B cell (primary cell): ENCODE data around the gene HS6ST2. TPM values are rescaled to one million over a fixed set of nuclear protein-coding genes. Genes with fewer than 3 reads are reported as not detected.

Experiments
- ATAC-seq: fragments of 200-7000 bp; cut with Tn5 transposase; one replicate; pipeline ENCODE4 v1.10.0; 2021; ENCODE audit warnings: low read depth, mild to moderate bottlenecking, moderate number of reproducible peaks, moderate library complexity
- CTCF ChIA-PET: fragments of 350-600 bp; sonication (Branson Sonifier 250); formaldehyde crosslinking; loops from one replicate; lab custom pipeline; 2021; ENCODE audit warnings: antibody characterized with exemption, inconsistent platforms; lab: Charles Lee
- POLR2A ChIA-PET: fragments of 350-600 bp; sonication (Branson Sonifier 250); formaldehyde crosslinking; loops from one replicate; lab custom pipeline; 2021; ENCODE audit warnings: antibody characterized with exemption; lab: Charles Lee
- DNase-seq: peaks from one replicate; pipeline ENCODE4 v3.0.0; 2013
- H2AFZ ChIP-seq: 2 replicates; pipeline ENCODE4 v1.6.1; 2012; ENCODE audit warnings: mild to moderate bottlenecking, low read depth, low read length; ENCODE audit not compliant: insufficient read depth, poor library complexity, severe bottlenecking
- H3K27ac ChIP-seq, 2 donors: 1 replicate in 1 of 2; 2 replicates in 1 of 2; pipeline ENCODE4 v1.5.1; 2012 to 2013; ENCODE audit warnings: low read length in 2 of 2, mild to moderate bottlenecking in 2 of 2, moderate library complexity in 1 of 2
- H3K27me3 ChIP-seq, 4 experiments: fragments of 200-600 bp in 1 of 4; sonication (generic) in 1 of 4; replicated peaks in 1 of 4; 1 replicate in 2 of 4; 2 replicates in 2 of 4; pipeline versions ENCODE4 v1.6.1 to v1.7.0; 2013 to 2016; ENCODE audit warnings: low read length in 3 of 4, mild to moderate bottlenecking in 2 of 4, mixed read lengths in 1 of 4, moderate library complexity in 1 of 4; ENCODE audit not compliant: insufficient read depth in 4 of 4, control insufficient read depth in 3 of 4; ENCODE audit errors: control extremely low read depth in 1 of 4
- H3K36me3 ChIP-seq, 2 experiments: replicated peaks in 1 of 2; 1 replicate in 1 of 2; 2 replicates in 1 of 2; pipeline versions ENCODE4 v1.6.1 to v1.7.1; 2013; ENCODE audit warnings: low read length in 1 of 2; ENCODE audit not compliant: insufficient read depth in 2 of 2, control insufficient read depth in 1 of 2; ENCODE audit errors: control extremely low read depth in 1 of 2, extremely low read depth in 1 of 2
- H3K4me1 ChIP-seq, 2 donors: fragments of 200-600 bp in 1 of 2; sonication (generic) in 1 of 2; 1 replicate in 1 of 2; 2 replicates in 1 of 2; pipeline versions ENCODE4 v1.5.1 to v1.6.1; 2013 to 2017; ENCODE audit warnings: low read length in 2 of 2; ENCODE audit not compliant: control insufficient read depth in 2 of 2, insufficient read depth in 2 of 2
- H3K4me2 ChIP-seq: replicated peaks from 2 replicates; pipeline ENCODE3; 2012; ENCODE audit warnings: mild to moderate bottlenecking, low read depth, low read length; ENCODE audit not compliant: poor library complexity, severe bottlenecking
- H3K4me3 ChIP-seq, 5 experiments: fragments of 200-600 bp in 1 of 5; sonication (generic) in 1 of 5; 1 replicate in 3 of 5; 2 replicates in 2 of 5; pipeline versions ENCODE4 v1.5.1 to v1.7.0; 2011 to 2016; ENCODE audit warnings: low read length in 4 of 5, mild to moderate bottlenecking in 4 of 5, low read depth in 2 of 5, control low read depth in 1 of 5, moderate library complexity in 1 of 5; ENCODE audit not compliant: insufficient read depth in 1 of 5; ENCODE audit errors: control extremely low read depth in 1 of 5, extremely low read depth in 1 of 5
- H3K79me2 ChIP-seq: fragments of 200-600 bp; sonication (generic); one replicate; pipeline ENCODE4 v1.6.0; 2016; ENCODE audit warnings: low read length; ENCODE audit not compliant: control insufficient read depth, insufficient read depth
- H3K9ac ChIP-seq: fragments of 200-600 bp; sonication (generic); 2 replicates; pipeline ENCODE4 v1.6.1; 2017; ENCODE audit warnings: mild to moderate bottlenecking, low read length, moderate library complexity
- H3K9me3 ChIP-seq, 3 donors: one replicate each; pipeline versions ENCODE4 v1.6.1 to v1.7.1; 2013; ENCODE audit warnings: low read length in 2 of 3; ENCODE audit not compliant: control insufficient read depth in 2 of 3, insufficient read depth in 1 of 3; ENCODE audit errors: control extremely low read depth in 1 of 3
- H4K20me1 ChIP-seq: 2 replicates; pipeline ENCODE4 v1.6.0; 2012; ENCODE audit warnings: mild to moderate bottlenecking, low read length; ENCODE audit not compliant: insufficient read depth, control insufficient read depth, poor library complexity, severe bottlenecking
- H3K27ac Mint-ChIP-seq: one replicate; pipeline ENCODE4 v1.8.0; 2021; ENCODE audit warnings: mixed read lengths
- H3K27me3 Mint-ChIP-seq: one replicate; pipeline ENCODE4 v1.8.0; 2021; ENCODE audit warnings: mixed read lengths
- H3K4me1 Mint-ChIP-seq: one replicate; pipeline ENCODE4 v1.8.0; 2021; ENCODE audit warnings: mixed read lengths
- H3K4me3 Mint-ChIP-seq: one replicate; pipeline ENCODE4 v1.8.0; 2021; ENCODE audit warnings: mixed read lengths
- H3K9me3 Mint-ChIP-seq: one replicate; pipeline ENCODE4 v1.8.0; 2022; ENCODE audit warnings: mixed read lengths; ENCODE audit not compliant: insufficient read depth
- EZH2 ChIP-seq: IDR thresholded peaks from 2 replicates; pipeline ENCODE4 v1.6.1; 2012; ENCODE audit warnings: borderline replicate concordance, low read depth, mild to moderate bottlenecking, moderate library complexity, low read length; ENCODE audit not compliant: insufficient read depth, poor library complexity, severe bottlenecking
- WGBS: methylation state at CpG from one replicate; pipeline ENCODE4 v1.1.5; 2013; ENCODE audit warnings: missing lambda C conversion rate; ENCODE audit not compliant: insufficient coverage; 5-methylcytosine and 5-hydroxymethylcytosine counted together
- intact Hi-C: fragments of 100-400 bp; cut with micrococcal nuclease; formaldehyde crosslinking; loops from one replicate; pipeline ENCODE4 v1.10.0; 2022
- polyA plus RNA-seq: library from polyadenylated mRNA; depleted of rRNA; stranded (reverse); fragments of >200 nt; gene quantifications from 2 replicates; pipeline ENCODE4 v1.2.3, GENCODE V29; 2012
- total RNA-seq, 2 donors: library from RNA; stranded (reverse); fragments of 120-200 nt in 1 of 2; gene quantifications; 1 replicate in 1 of 2; 2 replicates in 1 of 2; pipeline versions ENCODE4 v1.2.3 to v1.2.4, GENCODE V29; 2013 to 2022
- TF ChIP-seq, protein P1 (sequence below): fragments of 200-600 bp; IDR thresholded peaks from one replicate; pipeline ENCODE4 v1.8.0; 2022; ENCODE audit warnings: antibody characterized with exemption, mild to moderate bottlenecking

Gene HS6ST2
- total and polyA plus RNA-seq, 2 donors (not counting 1 experiment from before 2014, with no cell fraction given), result not detected

DNA sequence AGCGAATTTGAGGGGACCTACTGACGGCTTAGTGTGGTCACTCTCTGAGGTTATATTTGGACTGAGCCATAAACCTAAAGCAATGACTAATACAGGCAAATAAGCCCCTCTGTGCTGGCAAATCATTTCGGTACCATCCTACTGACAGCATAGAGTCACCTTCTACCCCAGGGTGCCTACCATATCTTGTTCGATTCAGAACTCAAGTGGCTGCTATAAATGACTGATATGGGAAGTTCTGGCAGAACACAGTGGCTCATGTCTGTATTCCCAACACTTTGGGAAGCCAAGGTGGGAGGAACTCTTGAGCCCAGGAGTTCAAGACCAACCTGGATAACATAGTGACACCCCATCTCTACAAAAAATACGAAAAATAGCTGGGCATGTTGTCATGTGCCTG is 243.5 kb downstream of the HS6ST2 start:
- Histone ChIP-seq H2AFZ (no peak overlapping the region), H3K27me3 (peaks cover 0 to 8% (median 0%) of the 10 kb centered on the region in 4 experiments), H3K4me2 (no peak overlapping the region), H3K4me3 (no peak overlapping the region), H3K9me3 (peaks cover 0 to 3% (median 3%) of the 10 kb centered on the region in 3 donors), H3K9ac (no peak overlapping the region), H3K27ac (no peak overlapping the region), H3K4me1 (no peaks in the 10 kb centered on the region), H4K20me1 (no peaks in the 10 kb centered on the region), H3K79me2 (no peaks in the 10 kb centered on the region), H3K36me3 (no peaks in the 10 kb centered on the region)
- DNase-seq, result no peak
- Mint-ChIP-seq H3K27ac (no peak overlapping the region), H3K4me1 (no peaks in the 10 kb centered on the region), H3K27me3 (peaks cover 7% of the 10 kb centered on the region), H3K9me3 (no peaks in the 10 kb centered on the region), H3K4me3 (no peak overlapping the region)
- CTCF ChIA-PET, result no interaction called here
- no peak for ATAC-seq
- no peak for TF ChIP-seq EZH2
- TF ChIP-seq, protein P1, sequence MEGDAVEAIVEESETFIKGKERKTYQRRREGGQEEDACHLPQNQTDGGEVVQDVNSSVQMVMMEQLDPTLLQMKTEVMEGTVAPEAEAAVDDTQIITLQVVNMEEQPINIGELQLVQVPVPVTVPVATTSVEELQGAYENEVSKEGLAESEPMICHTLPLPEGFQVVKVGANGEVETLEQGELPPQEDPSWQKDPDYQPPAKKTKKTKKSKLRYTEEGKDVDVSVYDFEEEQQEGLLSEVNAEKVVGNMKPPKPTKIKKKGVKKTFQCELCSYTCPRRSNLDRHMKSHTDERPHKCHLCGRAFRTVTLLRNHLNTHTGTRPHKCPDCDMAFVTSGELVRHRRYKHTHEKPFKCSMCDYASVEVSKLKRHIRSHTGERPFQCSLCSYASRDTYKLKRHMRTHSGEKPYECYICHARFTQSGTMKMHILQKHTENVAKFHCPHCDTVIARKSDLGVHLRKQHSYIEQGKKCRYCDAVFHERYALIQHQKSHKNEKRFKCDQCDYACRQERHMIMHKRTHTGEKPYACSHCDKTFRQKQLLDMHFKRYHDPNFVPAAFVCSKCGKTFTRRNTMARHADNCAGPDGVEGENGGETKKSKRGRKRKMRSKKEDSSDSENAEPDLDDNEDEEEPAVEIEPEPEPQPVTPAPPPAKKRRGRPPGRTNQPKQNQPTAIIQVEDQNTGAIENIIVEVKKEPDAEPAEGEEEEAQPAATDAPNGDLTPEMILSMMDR, result no peak
- intact Hi-C loops, result no loop called here
- POLR2A ChIA-PET, result no interaction called here
- 80% methylated on average over 1 of the region's 5 CpGs for WGBS

DNA sequence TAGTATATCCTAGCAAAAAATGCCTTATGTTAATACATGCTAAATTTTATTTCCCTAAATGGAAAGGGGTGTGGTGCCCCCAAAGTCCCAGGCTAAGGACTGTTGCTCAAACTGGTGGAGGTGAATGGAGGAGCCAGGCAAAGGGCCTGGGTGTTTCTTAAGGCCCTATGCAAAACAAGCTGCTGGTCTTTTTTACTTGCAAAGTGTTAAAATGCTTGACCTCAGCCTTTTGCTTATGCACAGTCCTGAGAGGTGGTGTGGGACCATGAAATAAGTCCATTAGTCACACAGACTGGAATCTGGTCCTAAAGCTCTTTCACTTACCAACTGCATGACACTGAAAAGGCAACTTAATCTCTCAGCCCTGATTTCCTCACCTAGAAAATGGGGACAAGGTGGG is 246.1 kb downstream of the HS6ST2 start:
- ChIA-PET CTCF (interaction anchor here (0.9 kb wide), 1 partner anchor 13 kb away, joined by 3 read pairs; no protein-coding TSS in a partner anchor), POLR2A (no interaction called here)
- Histone ChIP-seq H3K36me3 (no peaks in the 10 kb centered on the region), H2AFZ (no peak overlapping the region), H3K27ac (no peak overlapping the region), H3K9ac (no peak overlapping the region), H3K79me2 (no peaks in the 10 kb centered on the region), H3K4me2 (no peak overlapping the region), H3K4me3 (no peak overlapping the region), H3K27me3 (no peaks in the 10 kb centered on the region), H3K9me3 (no peaks in the 10 kb centered on the region), H3K4me1 (no peaks in the 10 kb centered on the region), H4K20me1 (no peaks in the 10 kb centered on the region)
- Mint-ChIP-seq H3K4me3 (no peak overlapping the region), H3K4me1 (no peaks in the 10 kb centered on the region), H3K27ac (no peak overlapping the region), H3K9me3 (no peaks in the 10 kb centered on the region), H3K27me3 (peaks cover 6% of the 10 kb centered on the region)
- ATAC-seq (no peak), DNase-seq (no peak)
- no peak for TF ChIP-seq EZH2
- TF ChIP-seq, protein P1, result no peak
- intact Hi-C loops, result no loop called here
